ENCODE measurements around the gene LDLRAD2.
A peak's percentile ranks its signal among the peaks of the same experiment; 100 is the strongest.
"Not testable (repeated sequence)": the region's sequence is repeated elsewhere in the genome, so short reads cannot be mapped to it uniquely, and the experiment has no call there.

Gene LDLRAD2

DNA sequence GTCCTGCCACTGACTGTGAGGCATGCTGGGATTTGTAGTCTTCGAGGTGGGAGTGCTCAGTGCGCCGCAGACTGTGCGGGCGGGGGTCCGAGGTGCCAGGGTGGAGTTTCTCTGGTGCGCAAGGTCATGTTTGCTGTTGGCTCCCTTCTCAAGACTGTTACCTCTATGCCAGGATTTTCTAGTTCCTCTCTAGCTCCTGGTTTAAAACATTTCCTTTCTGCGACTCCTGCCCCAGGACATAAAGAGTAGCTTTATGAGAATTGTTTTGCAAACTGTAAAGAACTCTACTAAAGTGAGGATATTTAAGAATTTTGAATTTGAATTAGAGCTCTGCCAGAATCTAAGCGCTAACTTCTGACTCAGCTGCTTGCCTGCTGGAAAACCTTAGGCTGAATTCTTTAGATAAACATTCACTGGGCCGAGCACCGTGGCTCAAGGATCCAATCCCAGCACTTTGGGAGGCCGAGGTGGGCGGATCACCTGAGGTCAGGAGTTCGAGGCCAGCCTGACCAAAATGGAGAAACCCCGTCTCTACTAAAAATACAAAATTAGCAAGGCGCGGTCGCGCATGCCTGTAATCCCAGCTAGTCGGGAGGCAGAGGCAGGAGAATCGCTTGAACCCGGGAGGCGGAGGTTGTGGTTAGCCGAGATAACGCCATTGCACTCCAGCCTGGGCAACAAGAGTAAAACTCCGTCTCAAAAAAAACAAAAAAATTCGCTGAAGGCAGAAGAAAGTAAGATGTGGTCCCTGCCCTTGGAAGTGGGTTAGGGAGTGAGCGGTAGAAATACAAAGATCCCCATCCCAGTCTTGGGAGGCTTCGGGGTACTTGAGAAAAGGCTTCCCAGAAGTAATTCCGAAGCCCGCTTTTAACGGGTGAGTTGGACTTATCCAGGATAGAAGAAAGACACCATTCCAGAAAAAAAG is 28.1 kb upstream of the LDLRAD2 start:
- DNase-seq: no peak

DNA sequence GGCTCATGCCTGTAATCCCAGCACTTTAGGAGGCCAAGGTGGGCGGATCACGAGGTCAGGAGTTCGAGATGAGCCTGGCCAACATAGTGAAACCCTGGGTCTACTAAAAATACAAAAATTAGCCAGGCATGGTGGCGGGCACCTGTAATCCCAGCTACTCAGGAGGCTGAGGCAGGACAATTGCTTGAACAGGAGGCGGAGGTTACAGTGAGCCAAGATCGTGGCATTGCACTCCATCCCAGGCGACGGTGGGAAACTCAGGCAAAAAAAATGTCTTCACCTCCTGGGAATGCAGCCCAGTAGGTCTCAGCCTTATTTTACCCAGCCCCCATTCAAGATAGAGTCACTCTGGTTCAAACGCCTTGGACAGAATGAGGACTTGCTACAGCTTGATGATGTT is 26.3 kb upstream of the LDLRAD2 start:
- DNase-seq: not testable (repeated sequence)

DNA sequence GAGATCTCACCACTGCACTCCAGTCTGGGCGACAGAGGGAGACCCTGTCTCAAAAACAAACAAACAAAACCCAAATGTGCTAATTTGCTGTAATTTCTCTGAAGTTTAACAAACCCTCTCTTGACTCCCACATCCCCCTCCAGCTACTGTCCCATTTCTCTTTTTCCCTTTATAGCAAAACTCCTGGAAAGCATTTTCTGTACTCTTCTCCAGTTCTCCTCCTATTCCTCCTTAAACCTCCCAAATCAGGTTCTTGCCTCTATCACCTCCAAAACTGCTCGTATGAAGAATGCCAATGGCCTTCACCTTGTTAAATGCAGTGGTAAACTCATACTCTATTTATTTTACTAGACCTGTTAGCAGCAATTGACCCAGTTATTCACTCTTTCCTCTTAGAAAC is 25.4 kb upstream of the LDLRAD2 start:
- DNase-seq: no peak

DNA sequence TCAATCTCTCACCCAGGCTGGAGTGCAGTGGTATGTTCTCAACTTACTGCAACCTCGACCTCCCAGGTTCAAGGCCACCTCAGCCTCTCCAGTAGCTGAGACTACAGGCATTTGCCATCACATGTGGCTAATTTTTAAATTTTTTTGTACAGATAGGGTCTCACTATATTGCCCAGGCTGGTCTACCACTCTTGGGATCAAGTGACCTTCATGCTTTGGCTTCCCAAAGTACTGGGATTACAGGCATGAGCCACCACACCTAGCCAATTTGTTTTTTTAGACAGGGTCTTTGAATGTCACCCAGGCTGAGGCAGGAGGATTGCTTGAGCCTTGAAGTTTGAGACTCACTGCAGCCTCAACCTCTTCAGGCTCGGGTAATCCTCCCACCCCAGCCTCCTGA is 19.0 kb upstream of the LDLRAD2 start:
- no peak for DNase-seq

DNA sequence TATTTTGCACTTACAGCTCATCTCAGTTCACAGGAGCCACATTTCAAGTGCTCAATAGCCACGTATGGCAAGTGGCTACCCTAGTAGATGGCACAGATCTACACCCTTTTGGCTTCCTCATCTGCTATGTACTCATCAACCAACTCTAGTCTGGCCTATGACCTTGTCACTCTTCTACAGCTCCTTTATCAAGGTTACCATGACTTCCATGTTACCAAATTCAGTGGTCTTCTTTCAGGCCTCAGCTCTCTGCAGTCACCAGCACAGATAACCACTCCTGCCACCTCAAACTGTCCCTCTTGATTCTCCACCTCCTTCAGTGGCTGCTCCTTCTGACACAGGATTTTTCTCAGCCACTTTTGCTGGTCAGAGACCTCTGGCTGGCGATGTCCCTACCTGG is 17.4 kb upstream of the LDLRAD2 start:
- no peak for DNase-seq

- DNase-seq: no peak
These were observed 17.0 kb upstream of the LDLRAD2 start for GRCh38 chr1:21795075-21795474.

DNA sequence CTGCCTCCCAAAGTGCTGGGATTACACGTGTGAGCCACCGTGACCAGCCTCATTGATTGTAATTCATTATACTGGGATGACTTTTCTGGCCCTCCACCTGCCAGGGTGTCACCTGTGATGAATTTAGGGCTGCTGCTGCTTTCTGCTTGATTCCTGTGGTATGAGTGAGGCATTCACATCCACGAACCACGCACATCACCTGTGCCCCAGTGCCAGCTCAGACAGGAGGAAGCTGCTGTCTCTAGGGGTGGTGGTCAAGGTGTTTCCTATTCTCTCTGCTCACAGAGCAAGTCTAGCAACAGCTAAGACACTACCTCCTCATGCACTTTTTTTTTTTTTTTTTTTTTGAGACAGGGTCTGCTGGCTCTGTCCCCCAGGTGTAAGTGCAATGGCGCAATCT is 12.3 kb upstream of the LDLRAD2 start:
- no peak for DNase-seq

DNA sequence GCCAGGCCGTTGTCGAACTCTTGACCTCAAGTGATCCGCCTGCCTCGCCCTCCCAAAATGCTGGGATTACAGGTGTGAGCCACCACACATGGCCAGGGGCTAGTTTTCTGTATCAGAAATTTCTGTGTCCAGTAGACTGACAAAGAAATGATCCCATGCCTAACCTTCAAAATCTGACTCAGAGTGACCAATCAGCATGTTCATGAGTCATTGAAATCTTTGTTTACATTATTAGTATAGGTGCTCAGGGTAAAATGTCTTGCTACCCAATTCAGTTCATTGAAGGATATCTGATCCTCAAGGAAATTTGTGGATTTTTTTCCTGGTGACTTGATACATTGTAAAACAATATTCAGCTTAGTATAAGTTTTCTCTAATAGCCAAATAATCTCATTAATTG is 11.0 kb upstream of the LDLRAD2 start:
- no peak for DNase-seq

DNA sequence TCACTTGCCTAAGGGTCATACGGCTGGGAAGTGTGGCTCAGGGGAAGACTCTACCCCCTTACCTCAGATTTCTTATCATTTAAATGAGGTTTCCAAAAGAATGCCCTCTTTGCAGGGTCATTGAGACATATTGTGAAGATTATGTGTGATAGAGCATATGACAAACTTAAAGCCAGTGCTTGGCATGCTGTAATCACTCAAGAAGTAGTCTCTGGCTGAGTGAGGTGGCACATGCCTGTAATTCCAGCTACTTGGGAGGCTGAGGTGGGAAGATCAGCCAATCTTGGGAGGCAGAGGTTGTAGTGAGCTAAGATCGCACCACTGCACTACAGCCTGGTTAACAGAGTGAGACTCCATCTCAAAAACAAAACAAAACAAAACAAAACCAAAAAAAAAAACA is 7.5 kb upstream of the LDLRAD2 start:
- DNase-seq: no peak

GRCh38 chr1:21813542-21813941 is 1.5 kb downstream of the LDLRAD2 start:
- no peak for DNase-seq

DNA sequence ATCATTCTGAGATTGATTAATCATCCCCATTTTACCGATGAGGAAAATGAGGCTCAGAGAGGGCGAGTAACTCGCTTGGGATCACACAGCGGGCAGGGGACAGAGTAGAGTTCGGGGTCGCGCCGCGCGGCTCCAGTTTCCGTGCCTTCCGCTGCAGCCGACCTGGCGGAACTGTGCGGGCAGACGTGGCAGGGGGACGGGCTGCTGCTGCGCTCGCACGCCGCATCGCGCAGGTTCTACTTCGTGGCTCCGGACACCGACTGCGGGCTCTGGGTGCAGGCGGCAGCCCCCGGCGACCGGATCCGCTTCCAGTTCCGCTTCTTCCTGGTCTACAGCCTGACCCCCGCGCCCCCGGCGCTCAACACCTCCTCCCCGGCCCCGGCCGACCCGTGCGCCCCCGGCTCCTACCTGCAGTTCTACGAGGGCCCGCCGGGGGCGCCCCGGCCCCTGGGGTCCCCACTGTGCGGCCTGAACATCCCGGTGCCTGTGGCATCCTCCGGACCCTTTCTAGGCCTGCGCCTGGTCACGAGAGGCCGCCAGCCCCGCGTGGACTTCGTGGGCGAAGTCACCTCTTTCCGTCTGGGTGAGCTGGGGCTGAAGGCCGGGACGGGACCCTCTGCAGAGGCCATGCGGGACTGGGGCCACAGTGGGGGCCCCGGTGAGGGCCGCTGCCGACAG is 2.3 kb downstream of the LDLRAD2 start:
- peak; percentile 33 for DNase-seq

GRCh38 chr1:21814981-21815582 is 3.0 kb downstream of the LDLRAD2 start:
- no peak for DNase-seq

GRCh38 chr1:21815724-21816321 is 3.8 kb downstream of the LDLRAD2 start:
- DNase-seq: no peak

DNA sequence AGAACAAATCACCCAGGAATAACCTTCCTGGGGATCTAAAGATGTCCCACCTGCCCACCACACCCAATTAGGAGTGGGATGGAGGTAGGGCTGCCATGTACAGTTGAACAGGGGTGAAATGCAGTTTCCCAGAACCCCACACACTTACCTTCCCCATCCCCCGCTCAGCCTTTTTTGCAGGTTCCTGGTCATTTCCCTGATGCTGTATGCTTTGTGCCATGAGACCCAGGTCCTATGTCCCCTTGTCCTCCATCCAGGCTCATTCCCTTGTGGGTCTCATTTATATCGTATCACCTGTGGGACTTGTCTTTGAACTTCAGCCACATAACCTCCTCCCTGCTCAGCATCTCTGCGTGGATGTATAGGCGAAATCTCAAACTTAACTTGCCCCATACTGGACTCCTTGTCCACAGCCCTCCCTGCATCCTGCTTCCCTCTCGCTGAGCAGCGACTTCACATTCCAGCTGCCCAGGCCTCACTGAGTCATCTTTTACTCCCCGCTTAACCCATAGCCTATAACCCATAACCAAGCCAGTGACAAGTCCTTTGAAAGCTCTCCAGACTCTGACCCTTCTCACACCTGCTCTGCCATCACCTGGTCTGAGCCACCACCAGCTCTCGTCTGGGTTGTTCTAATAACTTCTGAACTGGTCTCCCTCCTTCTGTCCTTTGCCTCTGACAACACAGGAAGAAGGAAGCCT is 4.7 kb downstream of the LDLRAD2 start:
- DNase-seq: no peak

DNA sequence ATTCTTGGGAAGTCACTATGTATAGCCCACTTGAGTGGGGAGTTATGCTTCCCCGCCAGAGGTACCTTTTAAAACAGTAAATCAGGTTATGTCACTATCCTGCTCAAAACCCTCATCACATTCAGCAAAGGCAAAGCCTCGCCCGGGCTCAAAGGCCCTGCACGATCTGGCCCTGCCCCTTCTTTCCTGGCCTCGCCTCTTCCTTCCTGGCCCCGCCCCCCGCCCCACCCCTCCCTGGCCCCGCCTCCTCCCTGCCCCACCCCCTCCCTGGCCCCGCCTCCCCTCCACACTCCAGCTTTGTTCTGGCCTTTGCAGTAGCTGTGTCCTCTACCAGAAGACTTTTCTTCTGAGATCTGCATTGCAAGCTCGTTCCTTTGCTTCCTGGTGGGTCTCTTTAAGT is 6.6 kb downstream of the LDLRAD2 start:
- peak; percentile 47 for DNase-seq

GRCh38 chr1:21820597-21821232 is 8.7 kb downstream of the LDLRAD2 start:
- no peak for DNase-seq

- DNase-seq: no peak
These were observed 9.4 kb downstream of the LDLRAD2 start for GRCh38 chr1:21821385-21822019.

DNA sequence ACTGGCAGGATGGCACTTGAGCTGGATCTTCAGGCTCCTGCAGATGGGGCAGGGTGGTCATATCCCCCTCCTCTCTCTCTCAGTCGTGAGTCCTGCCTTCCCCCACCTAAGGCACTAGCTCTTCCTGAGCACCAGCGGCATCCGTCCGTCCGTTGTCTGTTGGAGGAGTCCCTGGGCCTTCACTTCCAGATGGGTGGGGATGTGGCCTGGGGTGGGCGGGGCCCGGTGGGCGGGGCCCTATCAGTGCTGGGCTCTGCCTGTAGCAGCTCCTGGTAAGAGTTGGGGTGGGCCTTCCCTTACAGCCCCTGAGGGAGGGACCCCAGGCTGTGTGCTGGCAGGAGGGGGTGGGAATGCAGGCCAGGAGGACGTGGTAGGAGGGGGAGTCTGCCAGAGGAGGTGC is 10.3 kb downstream of the LDLRAD2 start:
- no peak for DNase-seq

DNA sequence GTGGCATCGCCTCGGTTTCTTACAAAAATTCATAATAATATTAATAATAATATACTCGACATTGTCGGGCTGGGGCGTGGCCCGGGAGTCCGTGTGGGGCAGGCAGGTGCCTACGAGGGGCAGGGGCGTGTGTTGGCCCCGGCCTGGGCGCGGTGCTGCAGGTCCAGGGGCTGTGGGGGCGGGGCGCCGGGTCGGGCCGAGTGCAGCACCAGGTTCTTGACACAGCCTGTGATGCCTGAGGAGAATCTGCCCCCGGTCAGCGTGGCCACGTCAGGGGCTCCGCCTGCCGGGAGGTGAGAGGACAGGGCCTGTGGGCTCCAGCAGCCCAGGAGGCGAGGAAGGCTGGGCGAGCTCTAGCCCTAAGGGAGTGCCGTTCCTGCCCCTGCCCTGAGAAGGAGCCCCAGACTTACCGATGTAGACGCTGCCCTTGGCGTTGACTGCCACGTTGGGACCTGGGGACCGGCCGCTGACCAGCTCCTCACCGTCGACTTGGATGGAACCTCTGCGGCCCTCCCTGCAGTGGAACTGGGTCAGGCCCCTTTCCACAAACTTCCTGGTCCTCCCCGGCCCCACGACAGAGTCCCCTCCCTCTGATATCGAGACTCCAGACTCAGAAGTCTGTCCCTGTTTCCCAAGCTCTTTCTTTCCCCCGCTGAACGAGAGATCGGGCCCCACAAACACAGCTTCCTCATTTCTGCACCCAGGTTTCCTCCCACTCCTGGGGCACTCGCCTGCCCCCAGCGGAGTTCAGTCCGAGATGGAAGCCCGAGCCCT is 11.3 kb downstream of the LDLRAD2 start:
- DNase-seq: no peak

- DNase-seq: no peak
These were observed 12.1 kb downstream of the LDLRAD2 start for GRCh38 chr1:21823980-21824702.
